Mesodermal cell (in vitro differentiated cells): ENCODE measurements around the gene WDR64.
"Not testable (repeated sequence)": the region's sequence is repeated elsewhere in the genome, so short reads cannot be mapped to it uniquely, and the experiment has no call there.

Source experiments
- H3K27ac ChIP-seq: 2 replicates; pipeline ENCODE4 v1.7.0; 2013; ENCODE audit warnings: mild to moderate bottlenecking, low read depth, low read length, moderate library complexity; ENCODE audit not compliant: severe bottlenecking
- H3K36me3 ChIP-seq: 2 replicates; pipeline ENCODE4 v1.7.1; 2013; ENCODE audit warnings: mild to moderate bottlenecking, low read length, moderate library complexity; ENCODE audit not compliant: control insufficient read depth, insufficient read depth
- H3K4me1 ChIP-seq: one replicate; pipeline ENCODE4 v1.7.1; 2013; ENCODE audit warnings: mild to moderate bottlenecking, low read length; ENCODE audit not compliant: insufficient read depth, control insufficient read depth, poor library complexity, severe bottlenecking
- H3K4me3 ChIP-seq: 2 replicates; pipeline ENCODE4 v1.7.0; 2013; ENCODE audit warnings: low read length, control low read depth, mild to moderate bottlenecking; ENCODE audit not compliant: insufficient read depth, poor library complexity, severe bottlenecking; ENCODE audit errors: extremely low read depth
- H3K9me3 ChIP-seq: 2 replicates; pipeline ENCODE4 v1.7.1; 2013; ENCODE audit warnings: mild to moderate bottlenecking, low read length, moderate library complexity; ENCODE audit not compliant: control insufficient read depth
- WGBS, 2 experiments: methylation state at CpG; one replicate each; pipeline ENCODE4 v1.1.5; 2013; ENCODE audit warnings: missing lambda C conversion rate in 2 of 2; ENCODE audit not compliant: insufficient coverage in 2 of 2; 5-methylcytosine and 5-hydroxymethylcytosine counted together

WDR64 gene

DNA sequence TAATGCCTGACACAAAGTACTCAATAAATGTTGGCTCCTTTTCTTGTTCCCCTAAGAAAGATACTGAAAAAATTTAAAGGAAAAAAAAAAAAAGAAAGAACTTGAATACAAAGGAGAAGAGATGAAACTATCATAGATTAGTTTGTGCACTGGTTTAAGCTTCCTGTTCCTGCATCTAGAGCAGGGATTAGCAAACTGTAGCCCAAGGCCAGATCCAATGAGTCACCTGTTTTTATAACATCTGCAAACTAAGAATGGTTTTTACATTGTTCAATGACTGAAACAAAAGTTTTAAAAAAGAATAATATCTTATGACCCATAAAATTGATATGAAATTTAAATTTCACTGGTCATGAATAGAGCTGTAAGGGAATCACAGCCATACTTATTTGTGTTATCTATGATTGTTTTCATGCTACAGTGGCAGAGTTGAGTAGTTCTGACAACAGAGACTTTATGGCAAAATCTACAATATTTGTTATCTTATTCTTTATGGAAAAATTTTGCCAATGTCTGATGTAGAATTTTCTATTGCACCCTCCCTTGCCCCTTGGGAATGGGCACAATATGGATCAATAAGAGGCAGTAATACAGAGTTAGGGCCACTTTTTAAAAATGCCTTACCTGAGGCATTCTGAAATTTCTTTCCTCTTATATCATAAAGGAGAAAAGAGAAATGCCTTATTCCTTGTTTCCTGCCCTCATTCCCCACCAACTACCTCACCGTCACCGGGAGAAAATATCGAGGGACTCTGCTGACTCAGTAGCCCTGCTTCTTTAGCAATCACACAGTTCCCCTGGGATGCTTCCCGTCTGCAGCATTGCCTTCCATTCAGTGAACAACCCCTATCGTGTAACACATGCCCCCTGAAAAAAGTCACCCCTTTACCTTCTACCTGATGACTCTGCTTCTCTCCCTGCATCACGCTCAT is 50.6 kb downstream of the WDR64 start:
- H3K4me1 ChIP-seq, result peaks cover 26% of the 10 kb centered on the region
- WGBS, 2 experiments, result 94% methylated on average over 4 of the region's 6 CpGs; no CpG with 5 or more reads in 1 of the 2 experiments
- H3K36me3 ChIP-seq, result no peaks in the 10 kb centered on the region
- no peaks in the 10 kb centered on the region for H3K9me3 ChIP-seq
- no peak overlapping the region for H3K27ac ChIP-seq
- no peak overlapping the region for H3K4me3 ChIP-seq

DNA sequence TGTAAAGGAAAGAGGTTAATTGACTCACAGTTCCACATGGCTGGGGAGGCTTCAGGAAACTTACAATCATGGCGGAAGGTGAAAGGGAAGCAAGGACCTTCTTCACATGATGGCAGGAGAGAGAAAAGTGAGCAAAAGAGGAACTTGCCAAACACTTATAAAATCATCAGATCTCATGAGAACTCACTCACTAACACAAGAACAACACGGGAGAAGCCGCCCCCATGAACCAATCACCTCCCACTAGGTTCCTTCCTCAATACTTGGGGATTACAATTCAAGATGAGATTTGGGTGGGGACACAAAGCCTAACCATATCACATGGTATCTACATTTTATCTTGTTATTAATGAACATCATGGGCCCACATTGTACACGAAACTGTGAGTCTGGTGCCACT is 51.7 kb downstream of the WDR64 start:
- not testable (repeated sequence) for H3K4me3 ChIP-seq, H3K27ac ChIP-seq, H3K9me3 ChIP-seq, H3K36me3 ChIP-seq
- 100% methylated on average over 1 of the region's 4 CpGs for WGBS, 2 experiments
- peaks cover 26% of the 10 kb centered on the region for H3K4me1 ChIP-seq

DNA sequence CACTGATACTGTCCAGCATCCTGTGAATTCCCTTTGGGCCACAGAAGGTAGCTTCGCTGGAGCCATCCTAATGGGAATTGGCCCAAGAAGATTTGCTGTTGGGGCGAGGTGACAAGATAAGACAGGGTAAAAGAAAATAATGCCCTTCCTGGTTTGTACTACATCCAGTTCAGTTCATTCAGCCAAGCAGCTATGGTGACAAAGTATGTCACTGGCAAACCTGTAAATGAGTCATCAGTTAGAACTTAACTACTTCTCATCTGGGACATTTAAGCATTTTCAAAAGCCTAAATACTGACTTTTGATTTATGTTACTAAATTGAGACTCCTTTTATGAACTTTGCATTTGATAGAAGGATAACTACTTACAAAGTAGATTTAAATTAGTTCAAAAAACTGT is 54.2 kb downstream of the WDR64 start:
- H3K27ac ChIP-seq, result no peak overlapping the region
- no peak overlapping the region for H3K4me3 ChIP-seq
- H3K36me3 ChIP-seq, result no peaks in the 10 kb centered on the region
- peaks cover 26% of the 10 kb centered on the region for H3K4me1 ChIP-seq
- no peaks in the 10 kb centered on the region for H3K9me3 ChIP-seq
- no CpG with 5 or more reads among the region's 2 CpGs for WGBS, 2 experiments

GRCh38 chr1:241706967-241707366 is 54.9 kb downstream of the WDR64 start:
- Histone ChIP-seq H3K27ac (no peak overlapping the region), H3K4me1 (peaks cover 21% of the 10 kb centered on the region), H3K36me3 (no peaks in the 10 kb centered on the region), H3K9me3 (no peaks in the 10 kb centered on the region), H3K4me3 (no peak overlapping the region)
- WGBS, 2 experiments, result 96 to 100% methylated on average over 2 of the region's 2 CpGs

DNA sequence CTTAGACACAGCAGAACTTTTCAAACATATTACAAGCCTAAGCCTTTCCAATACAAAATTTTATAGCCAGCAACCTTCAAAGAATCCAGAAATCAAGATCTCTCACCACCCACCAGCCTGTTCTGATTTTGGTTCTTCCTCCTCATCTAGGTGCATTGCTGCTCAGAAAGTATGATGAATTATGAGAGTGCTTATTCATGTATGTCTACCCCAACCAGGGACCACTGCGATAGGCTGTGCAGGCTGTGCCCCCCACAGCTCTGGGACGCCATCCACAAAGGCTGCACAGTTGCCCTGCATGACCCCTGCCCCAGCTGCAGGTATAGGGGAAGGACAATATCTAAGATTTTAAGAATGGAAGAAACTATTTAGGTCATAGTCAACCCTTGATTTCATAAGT is 55.4 kb downstream of the WDR64 start:
- 90 to 93% methylated on average over 2 of the region's 2 CpGs for WGBS, 2 experiments
- Histone ChIP-seq H3K4me1 (peaks cover 19% of the 10 kb centered on the region), H3K27ac (no peak overlapping the region), H3K9me3 (no peaks in the 10 kb centered on the region), H3K4me3 (no peak overlapping the region), H3K36me3 (no peaks in the 10 kb centered on the region)

GRCh38 chr1:241711326-241711725 is 59.2 kb downstream of the WDR64 start:
- H3K4me3 ChIP-seq, result no peak overlapping the region
- no peaks in the 10 kb centered on the region for H3K9me3 ChIP-seq
- WGBS, 2 experiments, result 100% methylated on average over 2 of the region's 6 CpGs; no CpG with 5 or more reads in 1 of the 2 experiments
- H3K36me3 ChIP-seq, result no peaks in the 10 kb centered on the region
- H3K27ac ChIP-seq, result no peak overlapping the region
- peaks cover 14% of the 10 kb centered on the region for H3K4me1 ChIP-seq

GRCh38 chr1:241713316-241713715 is 61.2 kb downstream of the WDR64 start:
- 91 to 100% methylated on average over 1 to 2 of the region's 2 CpGs for WGBS, 2 experiments
- Histone ChIP-seq H3K4me1 (peaks cover 17% of the 10 kb centered on the region), H3K9me3 (no peaks in the 10 kb centered on the region), H3K36me3 (no peaks in the 10 kb centered on the region), H3K27ac (no peak overlapping the region), H3K4me3 (no peak overlapping the region)

DNA sequence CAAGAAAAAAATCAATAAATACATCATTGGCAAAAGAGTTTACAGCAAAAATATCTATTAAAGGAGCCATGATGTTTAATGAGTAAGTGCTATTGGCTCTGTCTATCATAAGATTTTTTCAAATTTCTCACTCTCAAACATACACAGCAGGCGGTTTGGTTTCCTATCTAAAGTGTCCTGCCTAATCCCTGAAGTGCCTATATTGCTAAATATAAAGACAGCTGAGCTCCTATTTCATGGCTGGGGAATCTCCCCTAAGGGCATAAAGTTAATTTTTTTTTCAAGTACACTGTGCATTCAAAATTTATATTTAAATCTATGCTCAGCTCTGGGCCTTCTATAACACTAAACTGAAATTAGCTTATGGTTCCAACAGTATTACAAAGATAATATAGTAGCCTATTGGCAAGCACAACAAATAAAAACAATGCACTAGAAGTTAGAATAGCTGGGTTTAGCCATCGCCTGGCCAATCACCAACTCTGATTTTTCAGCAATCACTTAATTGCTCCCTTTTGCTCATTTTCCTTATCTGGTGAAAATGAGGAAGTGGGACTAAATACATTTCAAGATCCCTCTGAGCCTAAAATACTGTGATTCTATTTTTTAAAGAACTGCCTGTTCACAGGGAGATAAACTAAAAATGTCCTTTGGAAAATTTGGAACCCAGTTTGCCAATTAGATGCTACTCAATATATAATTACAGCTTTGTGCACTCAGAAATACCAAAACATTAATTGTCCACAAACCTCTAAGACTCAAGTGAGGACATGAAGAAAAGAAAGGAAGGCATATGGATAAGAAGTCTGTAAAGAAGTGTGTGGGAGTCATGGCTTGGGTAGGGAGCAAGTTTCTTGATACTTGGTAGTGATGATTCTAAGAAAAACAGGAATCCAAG is 62.5 kb downstream of the WDR64 start:
- no CpG with 5 or more reads among the region's 2 CpGs for WGBS, 2 experiments
- no peak overlapping the region for H3K4me3 ChIP-seq

GRCh38 chr1:241715435-241715834 is 63.4 kb downstream of the WDR64 start:
- Histone ChIP-seq H3K9me3 (no peaks in the 10 kb centered on the region), H3K27ac (no peak overlapping the region), H3K36me3 (no peaks in the 10 kb centered on the region), H3K4me3 (no peak overlapping the region), H3K4me1 (peaks cover 17% of the 10 kb centered on the region)
- WGBS, 2 experiments, result 85% methylated on average over 2 of the region's 3 CpGs; no CpG with 5 or more reads in 1 of the 2 experiments

More for the DNA sequence above, 62.5 kb downstream of the WDR64 start:
- H3K36me3 ChIP-seq, result no peaks in the 10 kb centered on the region
- H3K9me3 ChIP-seq, result no peaks in the 10 kb centered on the region
- H3K27ac ChIP-seq, result no peak overlapping the region
- H3K4me1 ChIP-seq, result peaks cover 17% of the 10 kb centered on the region

- peaks cover 17% of the 10 kb centered on the region for H3K4me1 ChIP-seq
- 100% methylated on average over 1 of the region's 4 CpGs; no CpG with 5 or more reads in 1 of the 2 experiments for WGBS, 2 experiments
Observed at GRCh38 chr1:241715956-241716355, 63.9 kb downstream of the WDR64 start.

More at GRCh38 chr1:241715956-241716355, 63.9 kb downstream of the WDR64 start:
- Histone ChIP-seq H3K4me3 (no peak overlapping the region), H3K9me3 (no peaks in the 10 kb centered on the region), H3K36me3 (no peaks in the 10 kb centered on the region), H3K27ac (no peak overlapping the region)
